ENCODE results near the gene ALK.

ALK gene

DNA sequence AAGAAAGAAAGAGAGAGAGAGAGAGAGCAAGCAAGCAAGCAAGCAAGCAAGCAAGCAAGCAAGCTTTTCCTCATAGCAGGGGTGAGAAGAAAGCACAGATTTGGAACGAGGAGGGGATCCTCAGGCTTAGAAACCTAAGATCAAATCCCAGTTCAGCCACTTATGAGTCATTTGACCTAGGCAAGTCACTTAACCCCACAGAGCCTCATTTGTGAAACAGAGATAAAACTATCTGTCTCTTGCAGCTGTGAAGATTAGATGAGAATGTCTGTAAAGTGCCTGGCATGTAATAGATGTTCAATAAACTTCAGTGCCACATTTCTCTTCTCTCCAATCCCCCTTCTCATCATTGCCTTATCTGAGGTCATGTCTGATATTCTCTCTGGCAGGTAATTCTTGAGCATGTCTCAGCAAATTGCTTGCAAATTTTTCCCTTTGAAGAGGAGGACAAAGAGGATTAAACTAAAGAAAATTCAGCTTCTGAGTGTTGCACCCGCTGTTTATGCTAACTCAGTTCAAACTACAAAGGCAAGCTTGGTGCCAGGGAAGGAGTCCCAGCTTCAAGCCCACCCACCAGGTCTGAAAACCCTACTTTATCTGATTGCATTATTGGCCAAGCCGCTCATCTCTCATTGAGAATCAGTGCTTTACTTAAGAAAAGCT is 20.3 kb downstream of the ALK start:
- DNase-seq: no peak

DNA sequence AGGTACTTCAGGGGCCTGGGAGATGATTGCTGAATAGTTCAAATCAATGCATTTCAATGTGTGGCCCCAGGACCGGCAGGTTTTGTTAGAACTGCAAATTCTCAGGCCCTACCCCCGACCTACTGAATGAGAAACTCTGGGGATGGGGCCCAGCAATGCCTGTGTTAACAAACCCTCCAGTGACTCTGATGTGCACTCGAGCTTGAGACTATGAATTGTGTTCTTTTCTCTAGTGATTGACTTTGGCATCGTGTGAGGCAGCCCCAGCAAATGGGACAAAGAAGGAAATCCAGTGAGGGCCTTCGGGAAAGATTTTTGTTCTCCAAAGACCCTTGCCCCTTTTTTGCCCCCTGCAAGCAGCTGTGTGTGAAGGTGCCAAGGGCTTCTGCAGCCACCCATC is 22.4 kb downstream of the ALK start:
- DNase-seq: no peak

DNA sequence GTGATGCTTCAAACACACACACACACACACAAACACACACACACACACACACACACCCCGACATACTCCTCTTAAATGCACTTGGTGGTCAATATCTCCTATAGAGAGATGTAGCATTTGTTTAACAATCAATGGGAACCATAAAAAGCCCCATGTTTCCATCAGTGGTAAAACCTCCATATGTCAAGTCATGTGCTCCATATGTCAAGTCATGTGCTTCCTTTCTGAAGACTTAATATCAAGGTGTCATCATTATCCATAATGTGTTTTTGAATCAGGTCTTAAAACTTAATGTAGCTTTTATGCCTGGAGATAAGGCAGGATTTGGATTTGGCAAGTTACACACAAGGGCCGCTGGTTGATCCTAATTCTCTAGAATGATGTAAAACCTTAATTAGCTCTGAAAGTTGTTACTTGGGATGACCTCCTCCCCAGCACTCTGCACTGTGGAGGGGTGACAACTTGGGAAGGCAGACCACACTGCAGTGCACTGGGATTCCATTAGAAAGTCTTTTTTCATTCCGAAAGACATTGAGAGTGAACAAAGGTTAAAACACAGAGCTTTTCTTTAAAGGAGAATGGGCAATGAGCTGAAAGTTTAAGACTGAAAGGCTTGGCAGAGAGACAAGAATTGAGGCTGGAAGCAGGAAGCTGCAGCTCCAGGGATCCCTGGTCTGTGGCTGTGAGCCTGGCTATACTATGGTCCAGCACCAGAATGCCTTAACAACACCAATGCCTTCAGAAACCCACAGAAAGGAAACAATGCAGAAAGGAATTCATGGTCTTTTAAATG is 26.4 kb downstream of the ALK start:
- DNase-seq: no peak

DNA sequence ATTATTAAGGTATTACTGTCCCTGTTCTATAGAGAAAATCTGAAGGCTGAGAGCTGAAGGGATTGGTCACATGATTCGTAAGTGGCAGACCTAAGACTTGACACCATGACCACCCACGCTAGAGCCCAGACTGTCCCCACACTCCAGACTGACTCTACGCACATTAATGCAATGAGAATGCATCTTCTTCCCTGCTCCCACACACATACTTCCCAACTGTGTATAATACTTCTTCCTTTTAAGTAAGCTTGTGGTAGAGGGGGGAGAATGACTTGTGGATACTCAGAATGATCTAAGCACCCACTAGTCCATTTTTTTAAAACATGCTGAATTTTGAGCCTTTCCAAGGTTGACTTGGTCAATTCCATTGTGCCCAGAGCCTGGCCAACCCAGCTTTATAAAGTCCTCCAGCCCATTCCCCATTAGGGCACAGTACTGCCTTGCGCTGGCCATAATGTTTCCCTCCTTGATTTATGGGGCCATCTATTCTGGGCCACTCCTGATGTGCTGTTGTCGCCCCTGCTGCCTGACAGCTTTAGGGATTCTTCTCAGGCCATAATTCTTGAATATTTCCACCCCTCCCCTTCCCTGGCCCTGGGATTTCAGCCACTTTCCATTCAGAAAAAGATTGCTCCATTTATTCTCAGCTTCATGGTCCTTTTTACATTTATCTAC is 28.7 kb downstream of the ALK start:
- DNase-seq: no peak

- no peak for DNase-seq
Measured at GRCh38 chr2:29881089-29881730, 40.2 kb downstream of the ALK start.

GRCh38 chr2:29880084-29880483 is 41.3 kb downstream of the ALK start:
- no peak for DNase-seq

DNA sequence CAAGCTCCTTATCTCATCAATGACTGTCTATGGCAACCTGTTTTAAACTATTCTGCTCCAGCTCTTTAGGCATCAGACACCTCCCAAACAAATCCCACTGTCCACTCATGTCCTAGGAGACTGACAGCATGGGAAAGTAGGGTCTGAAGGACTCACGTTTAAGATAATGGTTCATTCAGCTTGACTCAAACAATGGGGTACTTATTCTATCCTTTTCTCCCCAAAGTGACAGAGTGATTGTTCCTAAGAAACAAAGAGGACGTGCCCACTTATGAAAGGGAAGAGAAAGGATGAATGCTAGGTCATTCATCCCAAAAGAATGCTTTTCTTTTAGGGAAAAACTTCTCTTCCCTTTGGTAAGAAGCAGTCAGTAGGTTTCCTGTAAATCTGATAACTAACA is 41.9 kb downstream of the ALK start:
- DNase-seq: no peak

- no peak for DNase-seq
Measured at GRCh38 chr2:29878898-29879297, 42.5 kb downstream of the ALK start.

GRCh38 chr2:29876374-29876773 is 45.0 kb downstream of the ALK start:
- DNase-seq: no peak

GRCh38 chr2:29874745-29875144 is 46.6 kb downstream of the ALK start:
- DNase-seq: no peak

DNA sequence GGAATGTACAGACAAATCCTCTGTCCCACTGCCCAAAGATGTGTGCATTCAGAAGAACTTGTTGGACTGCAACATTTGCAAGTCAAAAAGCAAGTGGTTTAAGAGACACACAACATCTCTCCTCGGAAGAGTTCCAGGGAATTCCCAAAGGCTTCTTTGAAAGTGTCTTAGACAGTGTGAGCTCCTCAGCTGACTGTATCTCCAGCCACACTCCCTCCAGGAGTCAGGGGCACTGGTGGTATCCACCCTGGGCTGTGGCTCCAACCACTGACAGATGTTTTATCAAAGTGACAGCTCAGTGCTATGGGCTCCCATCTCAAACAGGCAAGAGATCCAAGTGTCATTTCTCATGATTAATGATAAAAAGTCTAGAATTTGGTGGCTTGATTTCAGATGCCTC is 48.5 kb downstream of the ALK start:
- no peak for DNase-seq

DNA sequence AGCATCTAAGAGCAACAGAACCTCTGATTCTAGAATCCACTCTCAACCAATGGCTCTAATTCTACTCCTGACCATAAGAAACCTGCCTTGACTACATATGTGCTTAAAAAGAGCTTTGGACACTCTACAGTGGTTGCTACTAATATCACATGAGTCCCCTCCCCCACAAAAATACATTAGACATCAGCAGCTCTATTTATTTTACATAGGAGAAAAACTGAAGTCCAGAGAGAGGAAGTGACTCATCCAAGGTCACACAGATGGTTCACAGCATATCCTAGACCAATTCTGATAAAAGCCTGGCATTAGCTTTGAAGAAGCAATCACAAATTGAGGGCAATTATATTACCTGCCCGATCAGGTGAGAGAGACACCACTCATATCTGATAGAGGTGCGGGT is 49.8 kb downstream of the ALK start:
- DNase-seq: no peak

DNA sequence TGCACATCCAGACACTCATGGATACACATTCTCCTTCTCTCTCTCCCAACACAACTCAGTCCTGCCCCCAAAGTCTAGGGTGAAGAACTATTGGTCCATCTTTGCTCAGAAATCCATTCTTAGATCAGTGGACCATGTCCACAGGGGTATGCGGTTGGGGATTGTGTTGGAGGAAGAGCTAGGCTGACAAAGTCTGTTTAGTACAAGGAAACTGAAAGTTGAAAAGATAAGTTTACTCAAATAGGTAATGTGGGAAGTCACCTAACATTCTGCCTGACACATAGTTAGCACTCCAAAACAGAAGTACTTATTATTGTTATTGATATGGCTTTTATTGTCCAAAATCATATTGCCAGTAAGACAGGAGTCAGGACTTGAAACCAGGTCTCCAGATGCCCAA is 55.9 kb downstream of the ALK start:
- no peak for DNase-seq

DNA sequence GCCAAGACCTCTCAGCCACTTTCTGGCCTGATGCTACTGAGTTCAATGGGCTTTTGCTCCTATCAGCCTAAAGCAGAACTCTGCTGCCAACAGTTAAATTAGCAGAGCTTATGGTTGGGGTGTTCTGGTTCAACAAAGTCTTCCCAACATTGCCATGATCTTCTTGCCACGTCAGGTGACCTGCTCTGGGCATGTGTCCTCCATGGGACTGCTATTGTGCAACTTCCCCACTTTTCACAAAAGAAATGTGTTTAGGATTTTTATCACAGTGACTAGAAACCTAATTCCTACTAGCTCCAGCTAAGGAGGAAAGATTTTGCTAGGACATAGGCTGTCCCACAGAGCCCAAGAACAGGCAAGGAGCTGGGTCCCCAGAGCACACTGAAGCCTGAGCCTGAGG is 56.4 kb downstream of the ALK start:
- no peak for DNase-seq

DNA sequence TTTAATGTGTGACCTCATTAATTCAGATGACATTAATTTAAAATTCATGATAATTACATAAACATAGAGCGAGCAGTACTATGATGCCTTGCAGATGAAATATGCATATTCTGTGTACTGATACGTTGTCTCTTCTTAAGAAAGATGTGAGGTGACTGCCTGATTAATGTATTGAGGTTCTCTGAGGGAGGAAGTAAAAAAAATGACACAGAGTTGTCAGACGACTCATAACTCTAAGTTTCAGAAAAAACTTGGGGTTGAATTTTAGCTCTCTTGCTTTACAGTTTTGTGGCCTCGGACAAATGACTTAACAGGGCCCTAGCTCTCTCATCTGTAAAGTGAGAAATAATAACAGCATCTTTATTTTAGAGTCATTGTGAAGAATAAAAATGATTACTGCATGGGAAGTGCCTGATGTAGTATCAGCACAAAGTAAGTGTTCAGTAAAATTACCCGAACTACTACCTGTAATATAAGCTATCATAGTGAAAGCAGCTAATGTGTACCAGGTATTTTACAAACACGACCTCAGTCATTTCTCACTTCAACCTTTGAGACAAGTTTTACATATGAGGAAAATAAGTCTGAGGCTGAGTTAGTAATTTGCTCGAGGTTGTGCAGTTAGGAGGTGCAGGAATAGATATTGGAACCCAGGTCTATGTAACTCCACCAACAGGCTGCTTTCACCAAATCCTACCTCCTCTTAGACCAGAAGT is 65.3 kb downstream of the ALK start:
- DNase-seq: no peak

- no peak for DNase-seq
Measured at GRCh38 chr2:29850794-29851193, 70.6 kb downstream of the ALK start.

DNA sequence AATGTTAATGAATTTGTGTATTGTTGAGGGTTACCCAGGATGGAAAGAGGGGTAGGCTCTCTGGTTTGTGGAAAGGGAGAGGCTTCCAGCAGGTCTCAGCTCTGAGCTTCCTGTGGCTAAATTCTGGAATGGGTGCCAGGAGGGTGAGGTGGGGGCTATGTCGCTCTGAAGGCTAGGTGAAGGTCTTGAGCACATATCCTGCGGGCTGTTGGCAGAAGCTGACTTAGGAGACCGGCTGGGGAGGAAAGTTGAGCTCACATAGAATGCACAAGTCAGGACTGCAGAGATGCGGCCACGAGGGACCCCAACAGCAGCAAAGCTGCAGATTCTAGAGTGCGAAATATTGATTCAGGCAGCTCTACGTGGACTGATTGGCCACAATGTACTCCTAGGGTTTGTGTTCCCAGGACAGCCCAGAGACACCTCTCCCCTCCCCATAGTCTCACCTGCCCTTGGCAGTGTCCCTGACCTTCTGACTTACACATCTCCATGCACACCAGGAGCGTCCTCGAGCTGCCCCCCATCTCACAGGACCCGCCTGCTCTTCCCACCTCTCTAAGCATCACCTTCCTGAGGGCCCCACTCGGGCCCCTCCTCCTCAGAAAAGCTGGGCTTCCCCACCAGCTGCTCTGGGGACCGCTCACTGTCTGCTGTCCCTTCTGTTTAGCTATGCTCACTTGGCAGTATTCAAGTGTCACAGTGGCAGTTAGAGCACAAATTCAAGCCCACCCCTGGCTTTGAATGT is 72.6 kb downstream of the ALK start:
- no peak for DNase-seq

DNA sequence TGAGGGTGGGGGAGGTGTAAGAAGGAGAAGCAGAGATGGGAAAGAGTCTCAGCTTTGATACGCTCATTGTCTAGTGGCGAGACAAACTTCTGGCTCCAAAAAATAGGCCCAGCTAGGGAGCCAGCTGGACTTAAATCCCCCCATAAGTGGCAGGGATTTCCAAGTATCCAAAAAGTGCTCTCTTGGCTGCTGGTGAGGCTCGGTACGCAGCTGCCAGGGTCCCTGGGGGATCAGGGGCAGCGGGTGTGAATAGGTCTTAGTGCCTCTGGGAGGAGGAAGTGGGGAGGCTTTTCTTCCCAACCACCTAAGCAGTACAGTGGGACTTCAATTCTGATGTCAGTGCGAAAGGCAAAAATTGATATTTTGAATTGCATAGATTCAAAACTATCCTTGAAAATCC is 73.5 kb downstream of the ALK start:
- no peak for DNase-seq

DNA sequence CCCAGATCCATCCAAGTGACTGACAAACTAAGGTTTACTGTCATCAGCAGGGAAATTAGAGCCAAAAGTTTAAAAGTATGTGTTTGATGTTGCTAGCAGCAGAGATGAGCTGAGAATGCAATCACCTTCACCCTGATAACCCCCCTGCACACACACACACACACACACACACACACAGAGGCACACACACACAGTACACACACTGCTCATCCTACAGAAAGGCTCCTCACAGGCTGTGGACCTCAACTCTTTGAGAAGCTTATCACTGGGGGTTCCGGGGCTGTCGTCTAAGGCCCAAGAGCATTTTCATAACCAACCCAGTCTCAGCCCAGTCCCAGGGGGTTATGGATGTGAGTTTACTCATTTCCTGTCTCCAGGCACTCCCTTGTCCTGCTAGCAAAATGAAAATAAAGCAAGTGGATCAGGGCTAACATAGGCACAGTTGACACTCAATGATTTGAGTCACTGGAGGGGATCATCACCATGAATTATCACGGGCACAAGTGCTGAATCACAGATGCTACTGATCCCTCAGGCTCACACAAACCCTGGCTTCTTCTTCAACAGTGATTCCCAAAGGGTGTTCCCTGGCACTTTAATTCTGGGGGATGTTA is 76.6 kb downstream of the ALK start:
- no peak for DNase-seq

- DNase-seq: no peak
Measured at GRCh38 chr2:29841386-29842004, 79.9 kb downstream of the ALK start.

DNA sequence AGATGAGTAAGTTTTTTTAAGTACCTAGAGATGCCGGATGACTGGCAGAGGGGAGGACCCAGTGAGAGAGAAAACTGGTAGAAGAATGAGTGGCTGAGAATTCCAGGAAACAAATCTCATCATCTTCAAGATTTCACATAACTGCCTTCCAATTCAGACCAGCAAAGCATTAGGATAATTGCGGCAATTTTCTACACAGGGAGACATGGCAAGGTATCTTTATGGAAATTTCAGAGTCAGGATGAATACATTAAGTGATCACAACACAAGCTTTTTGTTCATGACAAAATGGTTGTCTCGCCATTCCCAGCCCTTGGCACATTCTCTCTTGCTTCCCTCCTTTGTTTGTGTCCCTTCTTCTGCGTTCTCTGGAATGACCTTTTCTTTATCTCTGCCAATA is 82.1 kb downstream of the ALK start:
- DNase-seq: no peak
